Testis (tissue), 3 donors: Measurements from ENCODE around the gene CXXC4. TPM values are rescaled to one million over a fixed set of nuclear protein-coding genes. Genes with fewer than 3 reads are reported as not detected.
A peak's percentile ranks its signal among the peaks of the same experiment; 100 is the strongest.

Source experiments
- DNase-seq: peaks from one replicate; pipeline ENCODE4 v3.0.0-alpha.2; 2019
- H3K27ac ChIP-seq, 2 donors: fragments of 200-600 bp; sonication (generic); one replicate each; pipeline ENCODE4 v1.5.1; 2019
- H3K27me3 ChIP-seq: fragments of 200-600 bp; sonication (generic); one replicate; pipeline ENCODE4 v1.5.1; 2019
- H3K36me3 ChIP-seq: fragments of 200-600 bp; sonication (generic); one replicate; pipeline ENCODE4 v1.5.1; 2017; ENCODE audit warnings: low read depth; ENCODE audit errors: missing control alignments
- H3K4me1 ChIP-seq: fragments of 200-600 bp; sonication (generic); one replicate; pipeline ENCODE4 v1.5.1; 2019
- H3K4me3 ChIP-seq, 2 donors: fragments of 200-600 bp; sonication (generic); one replicate each; pipeline ENCODE4 v1.5.1; 2017 to 2019
- H3K9me3 ChIP-seq: fragments of 200-600 bp; sonication (generic); one replicate; pipeline ENCODE4 v1.5.1; 2017
- POLR2A ChIP-seq: fragments of 450-650 bp; IDR thresholded peaks from one replicate; pipeline ENCODE4 v1.6.1; 2017; ENCODE audit warnings: antibody characterized with exemption, mild to moderate bottlenecking, moderate library complexity
- WGBS, 2 donors: methylation state at CpG; one replicate each; pipeline ENCODE4 v1.1.5; 2018; 5-methylcytosine and 5-hydroxymethylcytosine counted together
- intact Hi-C: fragments of 100-400 bp; cut with DNase I; formaldehyde crosslinking; loops from one replicate; pipeline ENCODE4 v1.15.1; 2023; ENCODE audit warnings: low total_unique reads
- polyA plus RNA-seq: library from polyadenylated mRNA; stranded (reverse); fragments of 350-450 nt; fragmentation: Illumina TruSeq; extraction: RNeasy Lipid Tissue Mini Kit (QIAGEN cat#74804); gene quantifications from one replicate; pipeline ENCODE4 v1.2.3, GENCODE V29; 2014; ENCODE audit warnings: low read depth, low replicate concordance; ENCODE audit not compliant: insufficient read depth
- total RNA-seq, 2 donors: library from RNA; depleted of rRNA; stranded (reverse); fragments of >200 nt; gene quantifications; one replicate each; pipeline ENCODE4 v1.2.3, GENCODE V29; 2016
- TF ChIP-seq, protein P1 (sequence below), 3 experiments: fragments of 450-650 bp in 2 of 3; fragments of 200-600 bp in 1 of 3; sonication (generic) in 1 of 3; IDR thresholded peaks; one replicate each; pipeline ENCODE4 v1.5.1; 2016 to 2019; ENCODE audit warnings: antibody characterized with exemption in 3 of 3, mild to moderate bottlenecking in 2 of 3, moderate library complexity in 1 of 3

CXXC4 gene
- total and polyA plus RNA-seq, 3 donors from 2014 or later, result 3.7 to 10.2 (median 8.6) TPM

DNA sequence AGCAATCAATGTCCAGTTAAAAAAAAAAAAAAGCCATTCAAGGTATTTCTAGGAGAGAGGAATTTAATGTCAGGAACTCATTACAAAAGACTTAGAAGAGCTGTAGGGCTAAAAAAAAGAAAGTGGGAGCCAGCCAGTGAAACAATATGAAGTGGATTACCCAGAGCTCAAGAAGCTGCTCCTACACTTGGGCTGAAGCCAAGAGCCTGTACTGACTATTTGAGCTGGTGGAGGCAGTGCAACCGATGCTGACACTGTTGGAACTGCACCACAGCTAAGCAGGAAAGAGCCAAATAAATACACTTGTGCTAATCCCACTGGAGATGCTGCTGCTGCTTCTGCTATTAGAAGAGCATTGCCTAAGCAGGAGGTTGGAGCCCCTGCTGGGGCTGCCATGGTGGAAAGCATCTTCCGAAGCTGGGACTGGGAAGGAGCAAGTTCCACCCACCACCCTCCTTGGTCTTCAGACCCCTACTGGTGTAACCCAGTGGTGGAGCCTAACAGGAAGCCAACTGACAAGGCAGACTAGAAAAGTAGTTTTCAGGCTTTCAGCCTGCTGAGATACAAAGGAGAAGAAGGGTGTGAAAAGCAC lies 65.4 kb downstream of the CXXC4 start:
- 69 to 76% methylated on average over 2 of the region's 2 CpGs for WGBS, 2 donors

DNA sequence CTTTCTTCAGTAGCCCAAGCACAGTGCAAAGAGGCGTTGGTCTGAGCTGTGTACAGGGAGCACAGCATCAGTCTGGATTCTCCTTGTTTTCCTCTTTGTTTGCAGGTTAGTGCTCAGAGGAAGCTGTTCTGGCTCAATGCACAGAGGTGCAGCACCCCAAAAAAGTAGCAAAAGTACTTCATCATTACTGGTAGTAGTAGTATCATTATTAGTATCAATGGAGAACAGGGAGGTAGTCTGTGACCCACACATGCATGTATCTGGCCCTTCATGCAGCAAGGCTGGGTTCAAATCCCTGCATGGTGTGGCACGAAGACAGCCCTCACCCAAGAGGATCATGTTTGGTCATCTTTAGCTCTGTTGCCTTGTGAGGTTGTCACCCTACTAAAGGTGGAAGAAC lies 68.7 kb downstream of the CXXC4 start:
- WGBS, 2 donors, result 68 to 80% methylated on average over 2 of the region's 2 CpGs
- intact Hi-C loops, result no loop called here
- no peak overlapping the region for H3K4me3 ChIP-seq

More for the DNA sequence above, 65.4 kb downstream of the CXXC4 start:
- Histone ChIP-seq H3K36me3 (no peaks in the 10 kb centered on the region), H3K9me3 (no peaks in the 10 kb centered on the region), H3K4me3 (no peak overlapping the region), H3K27ac (no peak overlapping the region), H3K4me1 (peaks cover 3% of the 10 kb centered on the region), H3K27me3 (no peaks in the 10 kb centered on the region)
- intact Hi-C loops, result no loop called here
- TF ChIP-seq, protein P1, sequence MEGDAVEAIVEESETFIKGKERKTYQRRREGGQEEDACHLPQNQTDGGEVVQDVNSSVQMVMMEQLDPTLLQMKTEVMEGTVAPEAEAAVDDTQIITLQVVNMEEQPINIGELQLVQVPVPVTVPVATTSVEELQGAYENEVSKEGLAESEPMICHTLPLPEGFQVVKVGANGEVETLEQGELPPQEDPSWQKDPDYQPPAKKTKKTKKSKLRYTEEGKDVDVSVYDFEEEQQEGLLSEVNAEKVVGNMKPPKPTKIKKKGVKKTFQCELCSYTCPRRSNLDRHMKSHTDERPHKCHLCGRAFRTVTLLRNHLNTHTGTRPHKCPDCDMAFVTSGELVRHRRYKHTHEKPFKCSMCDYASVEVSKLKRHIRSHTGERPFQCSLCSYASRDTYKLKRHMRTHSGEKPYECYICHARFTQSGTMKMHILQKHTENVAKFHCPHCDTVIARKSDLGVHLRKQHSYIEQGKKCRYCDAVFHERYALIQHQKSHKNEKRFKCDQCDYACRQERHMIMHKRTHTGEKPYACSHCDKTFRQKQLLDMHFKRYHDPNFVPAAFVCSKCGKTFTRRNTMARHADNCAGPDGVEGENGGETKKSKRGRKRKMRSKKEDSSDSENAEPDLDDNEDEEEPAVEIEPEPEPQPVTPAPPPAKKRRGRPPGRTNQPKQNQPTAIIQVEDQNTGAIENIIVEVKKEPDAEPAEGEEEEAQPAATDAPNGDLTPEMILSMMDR (IDR thresholded peaks at IDR 0.05), result no peak
- TF ChIP-seq POLR2A, result no peak
- peak; percentile 18 for DNase-seq

DNA sequence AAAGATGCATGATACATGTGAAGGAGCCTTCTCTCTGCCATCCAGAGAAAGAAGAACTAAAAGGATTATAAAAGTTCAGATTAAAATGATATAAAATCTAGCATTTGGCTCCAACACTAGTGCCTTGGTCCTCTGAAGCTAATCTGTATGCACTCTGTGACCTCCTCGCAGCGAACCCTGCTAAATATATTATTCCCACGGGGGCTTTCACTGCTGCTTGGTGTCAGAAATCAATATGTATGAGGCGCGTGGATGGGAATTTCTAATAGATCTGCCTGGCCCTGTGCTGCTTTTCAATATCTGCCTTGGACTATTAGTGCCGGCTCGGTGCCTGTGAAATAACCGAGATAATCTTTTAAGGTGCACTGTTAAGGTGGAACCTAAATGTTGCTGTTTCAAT lies 69.7 kb downstream of the CXXC4 start:
- Histone ChIP-seq H3K27ac (no peak overlapping the region), H3K27me3 (no peaks in the 10 kb centered on the region), H3K4me3 (no peak overlapping the region), H3K36me3 (no peaks in the 10 kb centered on the region), H3K9me3 (no peaks in the 10 kb centered on the region), H3K4me1 (peaks cover 16% of the 10 kb centered on the region)
- intact Hi-C loops, result no loop called here
- TF ChIP-seq POLR2A, result no peak
- TF ChIP-seq, protein P1 (IDR thresholded peaks at IDR 0.05), result no peak
- 9 to 20% methylated on average over 8 of the region's 8 CpGs for WGBS, 2 donors
- peak; percentile 19 for DNase-seq

More for the DNA sequence above, 68.7 kb downstream of the CXXC4 start:
- TF ChIP-seq, protein P1 (IDR thresholded peaks at IDR 0.05), result no peak
- TF ChIP-seq POLR2A, result no peak
- Histone ChIP-seq H3K27ac (no peak overlapping the region), H3K9me3 (no peaks in the 10 kb centered on the region), H3K27me3 (no peaks in the 10 kb centered on the region), H3K4me1 (peaks cover 10% of the 10 kb centered on the region), H3K36me3 (no peaks in the 10 kb centered on the region)
- DNase-seq, result no peak

DNA sequence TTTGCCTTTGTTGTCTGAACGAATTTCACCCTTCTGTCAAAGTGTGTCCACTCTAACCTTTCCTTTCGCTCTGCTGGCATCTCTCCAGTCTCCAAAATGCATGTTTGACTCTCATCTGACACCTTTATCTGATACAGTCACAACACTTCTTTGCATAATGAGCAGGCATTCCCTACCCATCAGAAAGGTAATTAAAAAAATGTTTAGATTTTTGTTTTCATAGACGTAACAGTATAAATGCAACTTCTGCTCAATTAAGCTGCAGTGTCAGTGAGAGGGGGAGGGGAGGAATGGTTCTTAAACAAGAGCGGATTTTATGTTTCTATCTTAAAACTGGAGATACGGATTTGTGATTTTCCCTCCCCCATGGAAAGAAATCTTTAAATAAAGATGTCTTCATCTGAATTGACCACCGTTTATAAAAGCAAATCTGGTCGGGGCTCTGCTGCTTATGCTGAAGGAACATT lies 70.2 kb downstream of the CXXC4 start:
- Histone ChIP-seq H3K4me3 (no peak overlapping the region), H3K27me3 (no peaks in the 10 kb centered on the region), H3K36me3 (no peaks in the 10 kb centered on the region), H3K9me3 (no peaks in the 10 kb centered on the region), H3K27ac (no peak overlapping the region), H3K4me1 (peaks cover 16% of the 10 kb centered on the region)
- peak; percentile 36 for DNase-seq
- WGBS, 2 donors, result 23 to 31% methylated on average over 7 of the region's 7 CpGs
- TF ChIP-seq, protein P1 (IDR thresholded peaks at IDR 0.05), result no peak
- TF ChIP-seq POLR2A, result no peak
- intact Hi-C loops, result no loop called here

DNA sequence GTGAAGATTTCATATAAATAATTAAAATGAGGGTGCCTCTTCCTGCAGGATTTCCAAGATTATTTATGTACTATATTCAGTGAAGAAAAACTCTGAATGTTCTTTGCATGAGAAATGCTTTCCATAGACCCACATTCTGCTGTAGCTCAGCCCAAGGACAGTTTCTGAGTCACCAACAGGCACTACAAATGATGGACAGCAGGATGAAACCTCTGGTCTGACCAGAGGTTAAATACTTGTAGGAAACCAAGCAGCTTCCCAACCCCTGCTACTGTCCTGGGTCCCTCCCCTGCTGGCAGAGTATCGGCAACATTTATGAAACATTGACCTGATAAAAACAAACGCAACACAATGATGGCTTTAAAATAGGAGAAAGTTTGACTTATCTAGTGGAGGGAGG lies 73.1 kb downstream of the CXXC4 start:
- no peaks in the 10 kb centered on the region for H3K9me3 ChIP-seq
- TF ChIP-seq POLR2A, result no peak
- TF ChIP-seq, protein P1 (IDR thresholded peaks at IDR 0.05), result no peak
- H3K4me3 ChIP-seq, result no peak overlapping the region
- DNase-seq, result peak; percentile 82
- H3K36me3 ChIP-seq, result no peaks in the 10 kb centered on the region
- peaks cover 16% of the 10 kb centered on the region for H3K4me1 ChIP-seq
- WGBS, 2 donors, result 46 to 49% methylated on average over 2 of the region's 2 CpGs
- H3K27ac ChIP-seq, result peak overlapping the region; percentile 25 to 66
- H3K27me3 ChIP-seq, result no peaks in the 10 kb centered on the region
- intact Hi-C loops, result no loop called here
